Endodermal cell (in vitro differentiated cells): ENCODE measurements around the gene S100A1. TPM values are rescaled to one million over a fixed set of nuclear protein-coding genes. Genes with fewer than 3 reads are reported as not detected.
"Not testable (repeated sequence)": the region's sequence is repeated elsewhere in the genome, so short reads cannot be mapped to it uniquely, and the experiment has no call there.

ENCODE experiments used
- DNase-seq: peaks from one replicate; pipeline ENCODE4 v3.0.0-alpha.2; 2017
- H3K27ac ChIP-seq: 2 replicates; pipeline ENCODE4 v1.5.1; 2013; ENCODE audit warnings: mild to moderate bottlenecking, low read depth, low read length, moderate library complexity
- H3K27me3 ChIP-seq: 2 replicates; pipeline ENCODE4 v1.6.1; 2013; ENCODE audit warnings: mild to moderate bottlenecking, low read length, moderate library complexity; ENCODE audit not compliant: insufficient read depth, control insufficient read depth, poor library complexity, severe bottlenecking
- H3K36me3 ChIP-seq: 2 replicates; pipeline ENCODE4 v1.7.0; 2013; ENCODE audit warnings: mild to moderate bottlenecking, low read length, moderate library complexity; ENCODE audit not compliant: control insufficient read depth, insufficient read depth
- H3K4me1 ChIP-seq: one replicate; pipeline ENCODE4 v1.7.0; 2013; ENCODE audit warnings: low read length; ENCODE audit not compliant: control insufficient read depth, insufficient read depth
- H3K4me3 ChIP-seq: 2 replicates; pipeline ENCODE4 v1.5.1; 2013; ENCODE audit warnings: mild to moderate bottlenecking, low read length, moderate library complexity
- H3K9ac ChIP-seq: 2 replicates; pipeline ENCODE4 v1.6.1; 2013; ENCODE audit warnings: mild to moderate bottlenecking, low read length, moderate library complexity; ENCODE audit not compliant: poor library complexity, severe bottlenecking; ENCODE audit errors: extremely low read depth
- H3K9me3 ChIP-seq: 2 replicates; pipeline ENCODE4 v1.6.1; 2013; ENCODE audit warnings: mild to moderate bottlenecking, low read length, moderate library complexity; ENCODE audit not compliant: control insufficient read depth
- H3K27ac Mint-ChIP-seq: 2 replicates; pipeline ENCODE4 v1.8.0; 2020; ENCODE audit warnings: mixed read lengths
- H3K27me3 Mint-ChIP-seq: 2 replicates; pipeline ENCODE4 v1.8.0; 2021; ENCODE audit warnings: mild to moderate bottlenecking, mixed read lengths; ENCODE audit not compliant: insufficient read depth
- H3K36me3 Mint-ChIP-seq: 2 replicates; pipeline ENCODE4 v1.8.0; 2020; ENCODE audit warnings: low read depth, mixed read lengths
- H3K4me1 Mint-ChIP-seq: 2 replicates; pipeline ENCODE4 v1.8.0; 2020; ENCODE audit warnings: mixed read lengths
- H3K4me3 Mint-ChIP-seq: 2 replicates; pipeline ENCODE4 v1.8.0; 2020; ENCODE audit warnings: mild to moderate bottlenecking, moderate library complexity, mixed read lengths
- H3K9me3 Mint-ChIP-seq: 2 replicates; pipeline ENCODE4 v1.8.0; 2020; ENCODE audit warnings: mild to moderate bottlenecking, mixed read lengths
- WGBS, 2 experiments: methylation state at CpG; one replicate each; pipeline versions ENCODE4 v1.1.5 to v1.1.7; 2013; ENCODE audit warnings: missing lambda C conversion rate in 2 of 2, mixed read lengths in 1 of 2; ENCODE audit not compliant: insufficient coverage in 1 of 2, insufficient read length in 1 of 2; 5-methylcytosine and 5-hydroxymethylcytosine counted together
- long read RNA-seq, 4 experiments: library from polyadenylated mRNA in 2 of 4; library from RNA in 1 of 4; library from capped mRNA in 1 of 4; stranded (forward) in 3 of 4; unstranded in 1 of 4; transcript quantifications; one replicate each; pipeline ENCODE4 v2.0.0, GENCODE V29; 2020 to 2021; ENCODE audit warnings: inconsistent platforms in 1 of 4
- polyA plus RNA-seq, 2 experiments: library from polyadenylated mRNA; stranded (reverse); fragments of 50-300 nt; gene quantifications; one replicate each; pipeline ENCODE4 v1.2.3, GENCODE V29; 2013
- total RNA-seq, 2 donors: library from RNA; stranded (reverse); fragmentation: NEBNext Ultra II Directional in 1 of 2; extraction: Animal tissue kit (Norgen Biotek cat#: 25700) in 1 of 2; gene quantifications; 2 replicates in 1 of 2; 3 replicates in 1 of 2; pipeline ENCODE4 v1.2.1, GENCODE V29; 2021
- TF ChIP-seq, protein P1 (sequence below): fragments of 200-600 bp; sonication (generic); conservative IDR thresholded peaks from 2 replicates; pipeline ENCODE4 v1.5.0; 2021; ENCODE audit warnings: antibody characterized with exemption, mild to moderate bottlenecking

The S100A1 gene
- 1 to 10 TPM; 1.8 to 5.0 TPM for total RNA-seq
- polyA plus RNA-seq (2013, experiment 1 of 2), result 1.8 TPM
- polyA plus RNA-seq (2013, experiment 2 of 2), result 2.2 TPM
- long read RNA-seq, experiment 1, partial matches to known transcripts, result 0 of 3 reads
- long read RNA-seq, experiment 1, other reads (novel, unspliced or antisense), result 0 of 3 reads
- long read RNA-seq, experiment 2, result 0 reads
- long read RNA-seq, experiment 3, result 0 reads
- long read RNA-seq, experiment 4, result 0 reads

DNA sequence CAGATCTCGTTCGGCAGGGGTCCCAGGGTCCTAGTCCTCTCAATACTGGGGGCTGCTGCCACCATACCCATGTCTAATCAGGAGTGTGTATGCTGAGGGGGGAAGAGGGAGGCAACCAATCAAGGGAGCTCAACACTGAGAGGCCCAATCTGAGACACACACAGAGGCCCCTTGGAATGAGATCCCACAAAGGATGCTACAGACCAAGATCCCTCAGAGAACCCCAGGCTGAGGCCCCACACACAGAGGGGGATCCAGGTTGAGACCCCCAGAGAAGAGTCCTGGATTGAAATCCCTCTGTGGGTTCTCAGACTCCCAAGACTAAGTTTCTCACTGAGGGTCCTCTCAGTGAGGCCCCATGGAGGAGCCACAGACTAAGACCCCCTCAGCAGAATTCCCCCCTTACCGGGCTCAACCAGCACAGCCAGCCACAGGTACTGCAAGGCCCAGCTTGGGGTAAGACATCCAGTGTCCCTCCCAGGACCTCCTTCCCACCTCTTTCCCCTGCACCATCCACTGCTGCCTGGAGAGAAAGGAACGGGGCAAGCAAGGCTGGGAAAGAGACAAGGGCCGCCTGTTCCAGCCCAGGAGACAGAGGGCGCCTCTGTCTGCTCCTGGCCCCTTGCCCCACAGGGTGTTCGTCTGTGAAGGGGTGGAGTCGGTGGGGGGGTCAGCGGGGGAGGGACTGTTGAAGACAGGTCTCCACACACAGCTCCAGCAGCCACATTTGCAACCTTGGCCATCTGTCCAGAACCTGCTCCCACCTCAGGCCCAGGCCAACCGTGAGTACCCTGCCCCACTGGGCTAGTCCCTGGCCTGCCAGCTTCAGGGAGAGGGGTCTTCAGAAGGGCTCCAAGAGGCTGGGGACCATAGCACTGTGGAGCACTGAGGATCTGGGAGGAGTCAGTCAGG lies at the start of gene S100A1:
S100A1 (plus strand) TSS at position 720 of the 912 bp plus-strand sequence. CDS start 2,088 bp downstream, outside the sequence.
- peak within 1 kb of the TSS; percentile 85 for H3K9ac ChIP-seq
- DNase-seq, result peak; percentile 73
- TF ChIP-seq, protein P1, sequence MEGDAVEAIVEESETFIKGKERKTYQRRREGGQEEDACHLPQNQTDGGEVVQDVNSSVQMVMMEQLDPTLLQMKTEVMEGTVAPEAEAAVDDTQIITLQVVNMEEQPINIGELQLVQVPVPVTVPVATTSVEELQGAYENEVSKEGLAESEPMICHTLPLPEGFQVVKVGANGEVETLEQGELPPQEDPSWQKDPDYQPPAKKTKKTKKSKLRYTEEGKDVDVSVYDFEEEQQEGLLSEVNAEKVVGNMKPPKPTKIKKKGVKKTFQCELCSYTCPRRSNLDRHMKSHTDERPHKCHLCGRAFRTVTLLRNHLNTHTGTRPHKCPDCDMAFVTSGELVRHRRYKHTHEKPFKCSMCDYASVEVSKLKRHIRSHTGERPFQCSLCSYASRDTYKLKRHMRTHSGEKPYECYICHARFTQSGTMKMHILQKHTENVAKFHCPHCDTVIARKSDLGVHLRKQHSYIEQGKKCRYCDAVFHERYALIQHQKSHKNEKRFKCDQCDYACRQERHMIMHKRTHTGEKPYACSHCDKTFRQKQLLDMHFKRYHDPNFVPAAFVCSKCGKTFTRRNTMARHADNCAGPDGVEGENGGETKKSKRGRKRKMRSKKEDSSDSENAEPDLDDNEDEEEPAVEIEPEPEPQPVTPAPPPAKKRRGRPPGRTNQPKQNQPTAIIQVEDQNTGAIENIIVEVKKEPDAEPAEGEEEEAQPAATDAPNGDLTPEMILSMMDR, result no peak
- Mint-ChIP-seq H3K27ac (peak within 1 kb of the TSS; percentile 96), H3K27me3 (no peaks in the 10 kb centered on the region), H3K4me1 (peaks cover 31% of the 10 kb centered on the region), H3K4me3 (peak within 1 kb of the TSS; percentile 89), H3K36me3 (peaks cover 32% of the 10 kb centered on the region), H3K9me3 (no peaks in the 10 kb centered on the region)
- H3K9me3 ChIP-seq, result no peaks in the 10 kb centered on the region
- H3K4me3 ChIP-seq, result peak within 1 kb of the TSS; percentile 99
- 74 to 87% methylated on average over 3 to 10 of the region's 10 CpGs for WGBS, 2 experiments
- H3K27ac ChIP-seq, result peak within 1 kb of the TSS; percentile 63
- no peaks in the 10 kb centered on the region for H3K27me3 ChIP-seq
- H3K4me1 ChIP-seq, result no peaks in the 10 kb centered on the region
- peaks cover 29% of the 10 kb centered on the region for H3K36me3 ChIP-seq

DNA sequence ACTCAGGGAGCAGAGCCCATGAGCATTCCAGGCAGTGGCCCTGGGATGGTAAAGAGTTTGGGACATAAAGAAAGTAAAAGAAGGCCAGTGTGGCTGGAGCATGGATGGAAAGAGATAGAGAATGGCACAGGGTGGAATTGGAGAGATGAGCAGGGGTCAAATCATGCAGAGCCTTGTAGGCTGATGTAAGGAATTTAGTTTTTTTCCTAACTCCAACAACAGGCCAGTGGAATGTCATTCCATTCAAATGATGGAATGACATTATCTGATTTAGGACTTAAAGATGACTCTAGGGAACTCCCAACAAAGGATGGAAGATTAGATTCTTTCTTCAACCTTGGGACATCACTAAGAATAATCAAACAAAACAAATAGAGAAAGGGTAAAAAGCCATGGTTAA lies 49.7 kb upstream of the S100A1 start:
- Mint-ChIP-seq H3K36me3 (peaks cover 3% of the 10 kb centered on the region), H3K27ac (peak overlapping the region; percentile 95)

DNA sequence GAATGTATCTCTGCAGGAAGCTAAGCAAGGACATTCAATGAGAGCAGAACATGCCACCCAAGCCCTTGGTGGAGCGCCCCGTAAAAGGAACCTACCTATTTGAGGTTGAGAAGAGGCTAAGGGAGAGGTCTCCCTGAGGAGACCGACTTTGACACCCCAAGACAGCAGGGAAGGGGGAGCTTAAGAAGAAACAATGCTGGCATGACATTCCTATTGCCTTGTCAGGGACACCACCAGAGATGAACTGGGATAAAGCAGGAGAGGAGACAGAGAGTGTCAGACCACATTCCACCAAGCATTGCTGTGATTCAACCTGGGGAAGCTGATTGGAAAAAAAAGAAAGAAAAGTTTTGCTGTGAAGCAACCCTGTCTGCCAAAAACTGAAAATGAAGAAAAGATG lies 49.3 kb upstream of the S100A1 start:
- Histone ChIP-seq H3K27me3 (no peaks in the 10 kb centered on the region), H3K9me3 (peaks cover 5% of the 10 kb centered on the region), H3K4me1 (peaks cover 14% of the 10 kb centered on the region), H3K36me3 (no peaks in the 10 kb centered on the region), H3K4me3 (no peak overlapping the region), H3K9ac (peak overlapping the region; percentile 77), H3K27ac (peak overlapping the region; percentile 67)
- WGBS, 2 experiments, result 52 to 68% methylated on average over 3 of the region's 3 CpGs
- H3K9me3 Mint-ChIP-seq, result peaks cover 20% of the 10 kb centered on the region
- TF ChIP-seq, protein P1, result no peak
- H3K4me1 Mint-ChIP-seq, result peaks cover 29% of the 10 kb centered on the region
- H3K27me3 Mint-ChIP-seq, result no peaks in the 10 kb centered on the region
- peaks cover 3% of the 10 kb centered on the region for H3K36me3 Mint-ChIP-seq
- no peak overlapping the region for H3K4me3 Mint-ChIP-seq
- H3K27ac Mint-ChIP-seq, result peak overlapping the region; percentile 95
- peak; percentile 69 for DNase-seq

More for the DNA sequence above, 49.7 kb upstream of the S100A1 start:
- H3K9ac ChIP-seq, result peak overlapping the region; percentile 77
- TF ChIP-seq, protein P1, result no peak
- Mint-ChIP-seq H3K4me1 (peaks cover 27% of the 10 kb centered on the region), H3K4me3 (no peak overlapping the region), H3K9me3 (peaks cover 24% of the 10 kb centered on the region), H3K27me3 (no peaks in the 10 kb centered on the region)
- H3K4me3 ChIP-seq, result peak overlapping the region; percentile 6
- H3K27me3 ChIP-seq, result no peaks in the 10 kb centered on the region
- peaks cover 13% of the 10 kb centered on the region for H3K4me1 ChIP-seq
- H3K36me3 ChIP-seq, result no peaks in the 10 kb centered on the region
- DNase-seq, result no peak
- peak overlapping the region; percentile 67 for H3K27ac ChIP-seq
- H3K9me3 ChIP-seq, result peaks cover 8% of the 10 kb centered on the region

- H3K27me3 Mint-ChIP-seq, H3K36me3 Mint-ChIP-seq, H3K27ac ChIP-seq, H3K36me3 ChIP-seq, H3K9me3 Mint-ChIP-seq, H3K4me3 Mint-ChIP-seq, H3K9me3 ChIP-seq, H3K27ac Mint-ChIP-seq, H3K27me3 ChIP-seq, H3K4me3 ChIP-seq, H3K9ac ChIP-seq, DNase-seq: not testable (repeated sequence)
- peaks cover 16% of the 10 kb centered on the region for H3K4me1 ChIP-seq
- H3K4me1 Mint-ChIP-seq, result peaks cover 46% of the 10 kb centered on the region
- WGBS, 2 experiments, result 80 to 93% methylated on average over 1 to 34 of the region's 34 CpGs
Measured at GRCh38 chr1:153582836-153583235, 45.4 kb upstream of the S100A1 start.

DNA sequence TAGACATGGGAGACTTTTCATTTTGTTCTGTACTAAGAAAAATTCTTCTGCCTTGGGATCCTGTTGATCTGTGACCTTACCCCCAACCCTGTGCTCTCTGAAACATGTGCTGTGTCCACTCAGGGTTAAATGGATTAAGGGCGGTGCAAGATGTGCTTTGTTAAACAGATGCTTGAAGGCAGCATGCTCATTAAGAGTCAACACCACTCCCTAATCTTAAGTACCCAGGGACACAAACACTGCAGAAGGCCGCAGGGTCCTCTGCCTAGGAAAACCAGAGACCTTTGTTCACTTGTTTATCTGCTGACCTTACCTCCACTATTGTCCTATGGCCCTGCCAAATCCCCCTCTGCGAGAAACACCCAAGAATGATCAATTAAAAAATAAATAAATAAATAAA lies 44.7 kb upstream of the S100A1 start:
- 12% methylated on average over 1 of the region's 3 CpGs; no CpG with 5 or more reads in 1 of the 2 experiments for WGBS, 2 experiments
- not testable (repeated sequence) for H3K27ac Mint-ChIP-seq, H3K36me3 ChIP-seq, H3K27me3 Mint-ChIP-seq, H3K4me3 Mint-ChIP-seq, H3K9me3 Mint-ChIP-seq, H3K4me3 ChIP-seq, H3K36me3 Mint-ChIP-seq, H3K9me3 ChIP-seq, H3K27ac ChIP-seq, H3K27me3 ChIP-seq, H3K9ac ChIP-seq, DNase-seq
- H3K4me1 ChIP-seq, result peaks cover 14% of the 10 kb centered on the region
- peaks cover 42% of the 10 kb centered on the region for H3K4me1 Mint-ChIP-seq
